Memory B cell (primary cell): ENCODE measurements around the gene CERS1.

Experiments used
- ATAC-seq: fragments of 150-1000 bp; cut with Tn5 transposase; 2 replicates; pipeline ENCODE4 v1.10.0; 2021; ENCODE audit warnings: low read depth, mild to moderate bottlenecking, moderate library complexity
- DNase-seq, 2 donors: peaks; one replicate each; pipeline ENCODE4 v3.0.0; 2022; ENCODE audit warnings: low spot score in 2 of 2
- H3K27ac Mint-ChIP-seq: one replicate; pipeline ENCODE4 v1.8.0; 2022; ENCODE audit warnings: mild to moderate bottlenecking, moderate library complexity, mixed read lengths
- H3K27me3 Mint-ChIP-seq: one replicate; pipeline ENCODE4 v1.8.0; 2022; ENCODE audit warnings: mixed read lengths
- H3K36me3 Mint-ChIP-seq: one replicate; pipeline ENCODE4 v1.8.0; 2022; ENCODE audit warnings: mild to moderate bottlenecking, mixed read lengths
- H3K4me1 Mint-ChIP-seq: one replicate; pipeline ENCODE4 v1.8.0; 2022; ENCODE audit warnings: mixed read lengths
- H3K4me3 Mint-ChIP-seq: one replicate; pipeline ENCODE4 v1.8.0; 2022; ENCODE audit warnings: mild to moderate bottlenecking, moderate library complexity, mixed read lengths
- H3K9me3 Mint-ChIP-seq: one replicate; pipeline ENCODE4 v1.8.0; 2022; ENCODE audit warnings: mixed read lengths

Gene CERS1, protein sequence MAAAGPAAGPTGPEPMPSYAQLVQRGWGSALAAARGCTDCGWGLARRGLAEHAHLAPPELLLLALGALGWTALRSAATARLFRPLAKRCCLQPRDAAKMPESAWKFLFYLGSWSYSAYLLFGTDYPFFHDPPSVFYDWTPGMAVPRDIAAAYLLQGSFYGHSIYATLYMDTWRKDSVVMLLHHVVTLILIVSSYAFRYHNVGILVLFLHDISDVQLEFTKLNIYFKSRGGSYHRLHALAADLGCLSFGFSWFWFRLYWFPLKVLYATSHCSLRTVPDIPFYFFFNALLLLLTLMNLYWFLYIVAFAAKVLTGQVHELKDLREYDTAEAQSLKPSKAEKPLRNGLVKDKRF

DNA sequence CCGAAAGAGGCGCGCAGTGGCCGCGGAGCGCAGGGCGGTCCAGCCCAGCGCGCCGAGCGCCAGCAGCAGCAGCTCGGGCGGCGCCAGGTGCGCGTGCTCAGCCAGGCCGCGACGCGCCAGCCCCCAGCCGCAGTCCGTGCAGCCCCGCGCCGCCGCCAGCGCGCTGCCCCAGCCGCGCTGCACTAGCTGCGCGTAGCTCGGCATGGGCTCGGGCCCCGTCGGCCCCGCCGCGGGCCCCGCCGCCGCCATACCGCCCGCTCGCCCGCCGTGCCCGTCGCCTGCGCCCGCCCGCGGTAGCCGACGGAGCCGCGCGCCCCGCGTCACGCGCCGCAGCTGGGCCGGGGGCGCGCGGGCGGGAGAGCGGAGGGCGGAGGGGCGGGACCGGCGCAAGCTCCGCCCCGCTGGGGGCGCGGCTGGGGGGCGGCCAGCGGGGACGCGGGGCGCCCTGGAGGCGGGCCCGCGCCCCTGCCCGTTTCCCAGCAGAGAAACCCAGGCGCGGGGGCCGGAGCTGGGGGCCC is at the start of gene CERS1:
Gene CERS1 (minus strand): TSS at position 335 of the 518 bp plus-strand sequence. CDS start 86 bp downstream, at position 249.
- Mint-ChIP-seq H3K4me1 (peaks cover 10% of the 10 kb centered on the region), H3K27me3 (peaks cover 19% of the 10 kb centered on the region), H3K36me3 (peaks cover 8% of the 10 kb centered on the region), H3K9me3 (no peaks in the 10 kb centered on the region), H3K4me3 (peak within 1 kb of the TSS; percentile 85), H3K27ac (no peak within 1 kb of the TSS)
- peak; percentile 34 for ATAC-seq
- no peak for DNase-seq

DNA sequence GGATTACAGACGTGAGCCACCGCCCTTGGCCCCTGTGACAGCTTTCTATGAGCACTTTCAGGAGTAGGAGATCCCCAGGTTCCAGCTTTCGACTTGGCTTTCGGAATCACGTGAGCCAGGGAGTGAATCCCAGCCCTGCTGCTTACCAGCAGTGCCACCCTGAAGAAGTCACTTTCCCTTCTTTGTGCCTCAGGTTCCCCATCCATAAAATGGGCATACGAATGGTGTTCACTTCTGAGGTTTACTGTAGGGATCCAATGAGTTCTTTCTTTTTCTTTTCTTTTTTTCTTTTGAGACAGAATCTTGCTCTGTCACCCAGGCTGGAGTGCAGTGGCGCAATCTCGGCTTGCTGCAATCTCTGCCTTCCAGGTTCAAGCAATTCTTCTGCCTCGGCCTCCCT is 49.3 kb upstream of the CERS1 start:
- H3K36me3 Mint-ChIP-seq, result no peaks in the 10 kb centered on the region
- H3K4me3 Mint-ChIP-seq, result no peak overlapping the region
- peaks cover 35% of the 10 kb centered on the region for H3K4me1 Mint-ChIP-seq
- DNase-seq (no peak), ATAC-seq (no peak)
- H3K27ac Mint-ChIP-seq, result no peak overlapping the region
- peaks cover 1% of the 10 kb centered on the region for H3K27me3 Mint-ChIP-seq
- H3K9me3 Mint-ChIP-seq, result no peaks in the 10 kb centered on the region

DNA sequence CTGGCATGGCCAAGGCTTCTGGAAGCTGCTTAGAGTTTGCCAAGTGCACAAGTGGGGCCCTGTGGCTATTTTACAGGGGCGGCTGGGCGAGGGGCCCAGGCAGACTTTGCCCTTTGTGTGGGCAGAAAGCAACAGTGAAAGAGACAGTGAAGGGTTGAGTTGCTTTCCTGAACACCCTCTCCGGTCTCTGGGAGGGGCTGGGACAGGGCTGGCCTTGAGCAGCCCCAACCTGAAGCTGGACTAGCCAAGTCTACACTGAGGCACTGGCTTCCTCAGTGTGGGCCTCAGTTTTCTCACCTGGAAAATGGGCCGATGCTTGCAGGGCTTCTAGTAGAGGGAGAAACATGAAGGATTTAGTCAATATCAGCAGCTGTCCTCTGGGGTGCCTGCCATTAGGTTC is 47.5 kb upstream of the CERS1 start:
- no peak for ATAC-seq
- H3K36me3 Mint-ChIP-seq, result no peaks in the 10 kb centered on the region
- peaks cover 4% of the 10 kb centered on the region for H3K27me3 Mint-ChIP-seq
- H3K9me3 Mint-ChIP-seq, result no peaks in the 10 kb centered on the region
- no peak for DNase-seq
- H3K27ac Mint-ChIP-seq, result no peak overlapping the region
- H3K4me1 Mint-ChIP-seq, result peaks cover 44% of the 10 kb centered on the region
- no peak overlapping the region for H3K4me3 Mint-ChIP-seq

DNA sequence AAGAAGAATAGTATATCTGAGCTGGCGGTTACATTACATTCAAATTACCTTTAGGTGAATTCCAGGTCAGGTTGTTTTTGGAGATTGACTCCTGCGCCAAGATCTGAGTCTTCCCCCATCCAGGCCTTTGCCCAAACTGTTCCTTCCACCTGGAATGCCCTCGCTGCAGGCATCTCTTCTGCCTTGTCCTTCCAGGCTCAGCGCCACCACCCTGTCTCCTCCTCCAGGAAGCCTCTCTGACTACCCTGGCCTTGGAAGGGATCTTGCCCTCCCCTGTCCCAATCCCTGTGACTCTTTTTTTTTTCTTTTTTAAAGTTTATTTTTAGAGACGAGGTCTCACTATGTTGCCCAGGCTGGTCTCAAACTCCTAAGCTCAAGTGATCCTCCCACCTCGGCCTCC is 46.7 kb upstream of the CERS1 start:
- Mint-ChIP-seq H3K4me1 (peaks cover 39% of the 10 kb centered on the region), H3K36me3 (no peaks in the 10 kb centered on the region), H3K27ac (no peak overlapping the region), H3K9me3 (no peaks in the 10 kb centered on the region), H3K4me3 (peak overlapping the region; percentile 81), H3K27me3 (peaks cover 3% of the 10 kb centered on the region)
- ATAC-seq (no peak), DNase-seq (no peak)

DNA sequence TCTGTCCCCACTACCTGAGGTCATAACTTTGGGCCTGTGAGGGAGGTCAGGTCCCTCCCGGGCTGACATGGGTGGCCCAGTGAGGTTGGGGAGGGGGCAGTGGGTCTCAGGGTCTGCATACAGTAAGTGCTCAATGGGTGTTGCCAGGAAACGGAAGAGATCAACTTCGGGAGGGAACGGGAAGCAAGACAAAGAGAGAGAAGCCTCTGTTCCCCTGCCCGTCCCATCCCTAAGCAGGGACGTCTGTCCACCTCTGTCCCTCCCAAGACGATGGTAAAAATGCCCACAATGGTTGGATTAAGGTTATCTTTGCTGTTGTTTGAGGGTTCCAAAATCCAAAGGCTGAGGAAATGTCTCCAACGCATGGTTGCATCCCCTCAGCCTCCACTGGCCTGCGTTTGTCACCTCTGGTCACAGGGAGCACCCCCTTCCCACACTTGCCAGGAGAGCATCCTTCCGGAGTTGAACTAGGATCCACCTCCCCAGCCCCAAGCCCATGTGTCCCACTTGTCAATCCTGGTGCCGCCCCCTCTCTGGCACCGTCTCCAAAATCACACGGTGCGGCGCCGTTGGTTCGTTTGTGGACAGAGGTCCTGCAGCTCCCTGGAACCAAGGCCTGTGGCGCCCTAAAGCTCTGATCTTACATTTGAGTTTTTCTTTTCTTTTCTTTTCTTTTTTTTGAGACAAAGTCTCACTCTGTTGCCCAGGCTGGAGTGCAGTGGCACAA is 45.8 kb upstream of the CERS1 start:
- Mint-ChIP-seq H3K27ac (peak overlapping the region; percentile 60), H3K9me3 (no peaks in the 10 kb centered on the region), H3K27me3 (peaks cover 3% of the 10 kb centered on the region), H3K4me1 (peaks cover 36% of the 10 kb centered on the region), H3K4me3 (peak overlapping the region; percentile 81), H3K36me3 (peaks cover 2% of the 10 kb centered on the region)
- no peak for DNase-seq
- no peak for ATAC-seq

DNA sequence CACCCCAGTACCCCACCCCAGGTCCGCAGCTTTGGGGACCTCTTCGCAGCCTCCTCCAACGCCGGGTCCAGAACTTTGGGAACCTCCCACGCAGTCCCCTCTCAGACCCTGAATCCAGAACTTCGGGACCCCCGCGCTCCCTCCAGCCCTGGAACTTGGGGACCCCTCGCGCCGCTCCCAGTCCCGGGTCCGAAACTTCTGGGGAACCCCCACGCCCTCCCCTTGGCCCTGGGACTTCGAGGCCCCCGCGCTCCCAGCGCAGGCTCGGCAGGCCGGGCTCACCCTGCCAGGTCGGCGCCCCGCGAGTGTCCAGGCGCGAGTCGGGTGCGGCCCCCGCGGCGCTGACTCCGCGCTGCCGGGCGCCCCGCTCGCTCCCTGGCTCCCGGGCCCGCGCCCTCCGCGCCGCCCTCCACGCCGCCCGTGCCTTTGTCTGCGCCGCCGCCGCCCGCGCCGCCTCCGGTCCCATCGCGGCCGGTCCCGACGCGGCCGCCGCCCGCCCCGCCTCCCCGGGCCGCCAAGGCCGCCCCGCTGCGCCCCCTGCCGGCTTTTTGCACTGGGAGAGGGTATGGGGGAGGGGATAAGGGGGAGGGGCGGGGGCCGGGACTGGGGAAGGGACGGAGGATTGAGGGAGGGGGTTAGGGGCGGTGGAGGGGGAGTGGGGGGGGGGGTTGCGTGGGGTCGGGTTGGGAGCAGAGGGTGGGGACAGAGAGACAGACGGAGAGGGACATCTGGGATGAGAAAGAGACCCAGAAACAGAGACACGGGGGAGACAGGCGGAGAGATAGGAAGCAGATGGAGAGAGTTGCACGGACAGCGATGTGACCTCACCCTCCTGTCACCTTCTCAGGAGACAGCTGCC is 45.0 kb upstream of the CERS1 start, which contains the start of gene HOMER3:
Gene HOMER3 (minus strand): TSS at position 449 of the 859 bp plus-strand sequence. CDS start 2,235 bp downstream, outside the sequence.
- H3K9me3 Mint-ChIP-seq, result no peaks in the 10 kb centered on the region
- peaks cover 2% of the 10 kb centered on the region for H3K36me3 Mint-ChIP-seq
- H3K27ac Mint-ChIP-seq, result peak within 1 kb of the TSS; percentile 70
- peaks cover 3% of the 10 kb centered on the region for H3K27me3 Mint-ChIP-seq
- DNase-seq (peak; percentile 79), ATAC-seq (peak; percentile 93)
- H3K4me1 Mint-ChIP-seq, result peaks cover 31% of the 10 kb centered on the region
- H3K4me3 Mint-ChIP-seq, result peak within 1 kb of the TSS; percentile 84

DNA sequence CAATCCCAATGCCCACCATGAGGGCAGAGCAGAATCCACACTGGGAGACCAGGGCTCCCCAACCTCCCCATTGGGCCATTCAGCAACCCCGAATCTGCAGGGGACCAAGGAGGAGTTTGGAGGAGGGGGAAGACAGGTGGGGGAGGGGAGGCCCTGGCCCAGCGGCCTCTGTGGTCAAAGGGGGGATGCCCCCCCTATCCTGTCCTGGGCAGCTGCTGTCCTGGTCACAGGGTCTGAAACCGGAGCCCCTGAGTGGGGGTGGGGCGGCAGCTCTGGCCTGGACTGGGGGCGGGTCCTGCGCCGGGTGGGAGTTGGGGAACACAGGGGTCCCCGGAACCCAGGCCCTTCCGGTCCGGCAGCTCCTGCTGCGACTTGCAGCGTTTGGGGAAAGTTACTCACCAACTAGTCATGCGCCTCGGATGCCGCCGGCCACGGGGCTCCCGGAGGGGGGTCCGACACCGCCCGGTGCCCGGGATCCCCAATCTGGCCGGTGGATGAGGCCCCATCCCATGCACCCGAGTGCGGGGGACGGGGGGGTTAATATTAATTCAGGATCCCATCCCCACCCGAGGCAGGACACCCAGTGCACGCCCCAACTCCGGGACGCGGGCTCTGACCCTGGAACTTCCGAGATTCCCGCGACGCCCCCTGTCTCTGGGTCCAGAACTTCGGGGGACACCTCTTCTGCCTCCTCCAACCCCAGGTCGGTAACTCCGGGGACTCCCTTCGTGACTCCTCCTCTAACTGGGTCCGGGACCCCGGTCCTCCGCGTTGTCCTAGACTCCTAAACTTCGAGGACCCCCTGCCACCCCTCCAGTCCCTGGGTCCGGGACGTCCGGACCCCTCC is 44.2 kb upstream of the CERS1 start:
- peak overlapping the region; percentile 84 for H3K4me3 Mint-ChIP-seq
- ATAC-seq, result peak; percentile 5
- peaks cover 3% of the 10 kb centered on the region for H3K27me3 Mint-ChIP-seq
- no peaks in the 10 kb centered on the region for H3K9me3 Mint-ChIP-seq
- H3K36me3 Mint-ChIP-seq, result peaks cover 2% of the 10 kb centered on the region
- H3K4me1 Mint-ChIP-seq, result peaks cover 30% of the 10 kb centered on the region
- no peak for DNase-seq
- peak overlapping the region; percentile 70 for H3K27ac Mint-ChIP-seq

DNA sequence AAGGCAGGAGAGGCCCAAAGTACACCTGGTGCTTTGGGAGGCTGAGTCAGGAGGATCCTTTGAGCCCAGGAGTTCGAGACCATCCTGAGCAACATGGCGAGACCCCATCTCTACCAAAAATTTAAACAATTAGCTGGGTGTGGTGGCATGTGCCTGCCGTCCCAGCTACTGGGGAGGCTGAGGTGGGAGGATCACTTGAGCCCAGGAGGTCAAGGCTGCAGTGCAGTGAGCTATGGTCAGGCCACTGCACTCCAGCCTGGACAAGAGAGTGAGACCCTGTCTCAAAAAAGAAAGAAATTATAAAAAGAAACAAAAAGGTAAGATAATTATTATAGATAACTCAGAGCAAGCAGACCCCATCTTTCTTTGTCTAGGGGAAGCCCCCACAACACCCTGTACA is 43.2 kb upstream of the CERS1 start:
- H3K27me3 Mint-ChIP-seq, result peaks cover 3% of the 10 kb centered on the region
- H3K4me3 Mint-ChIP-seq, result peak overlapping the region; percentile 64
- no peak for DNase-seq
- H3K4me1 Mint-ChIP-seq, result peaks cover 25% of the 10 kb centered on the region
- no peaks in the 10 kb centered on the region for H3K9me3 Mint-ChIP-seq
- H3K27ac Mint-ChIP-seq, result no peak overlapping the region
- H3K36me3 Mint-ChIP-seq, result peaks cover 2% of the 10 kb centered on the region
- ATAC-seq, result no peak

DNA sequence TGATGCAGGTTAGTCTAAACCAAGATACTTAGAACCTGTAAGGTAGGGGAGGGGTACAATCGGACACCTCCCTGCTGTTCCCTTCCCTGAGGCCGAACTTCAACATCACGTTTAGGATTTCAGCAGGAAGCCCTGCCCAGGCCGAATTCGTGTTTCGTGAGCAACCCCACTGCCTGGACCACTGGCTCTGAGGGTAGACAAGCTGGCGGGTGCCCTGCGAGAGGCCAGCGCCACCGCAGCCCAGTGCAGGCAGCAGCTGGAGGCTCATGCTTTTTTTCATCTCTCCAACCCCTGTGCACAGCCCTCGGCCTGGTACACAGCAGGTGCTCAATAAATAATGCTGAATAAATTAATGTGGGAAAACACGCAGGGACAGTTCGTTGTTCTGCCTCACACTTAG is 37.3 kb upstream of the CERS1 start:
- no peak overlapping the region for H3K4me3 Mint-ChIP-seq
- H3K27me3 Mint-ChIP-seq, result peaks cover 2% of the 10 kb centered on the region
- H3K36me3 Mint-ChIP-seq, result peaks cover 5% of the 10 kb centered on the region
- no peaks in the 10 kb centered on the region for H3K9me3 Mint-ChIP-seq
- peaks cover 6% of the 10 kb centered on the region for H3K4me1 Mint-ChIP-seq
- ATAC-seq, result no peak
- H3K27ac Mint-ChIP-seq, result no peak overlapping the region
- DNase-seq, result no peak

DNA sequence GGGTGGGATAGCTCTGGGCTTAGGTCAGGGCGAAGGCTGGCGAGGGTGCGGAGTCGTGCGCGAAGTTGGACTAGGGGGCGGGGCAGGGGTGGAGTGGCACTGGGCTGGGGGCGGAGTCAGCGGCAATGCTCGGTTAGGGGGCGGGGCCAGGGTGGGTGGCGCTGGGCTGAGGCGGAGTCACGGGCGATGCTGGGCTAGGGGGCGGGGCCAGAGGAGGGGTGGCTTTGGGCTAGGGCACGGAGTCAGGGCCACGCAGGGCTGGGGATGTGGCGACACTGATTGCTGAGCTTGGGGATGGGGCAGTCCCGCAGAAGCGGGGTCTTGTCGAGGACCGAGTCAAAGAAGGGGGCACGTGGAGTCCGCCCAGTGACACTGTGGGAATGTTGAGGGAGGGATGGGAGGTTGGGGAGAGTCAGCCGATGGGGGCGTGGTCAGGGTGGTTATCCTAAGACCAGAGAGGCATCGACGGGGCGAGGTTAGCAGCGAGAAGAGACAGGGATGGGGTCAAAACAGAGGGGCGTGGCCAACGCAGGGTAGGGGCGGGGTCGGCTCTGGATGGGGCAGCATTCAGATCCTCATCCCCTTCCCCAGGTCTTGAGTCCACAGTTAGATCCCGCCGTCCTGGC is 36.4 kb upstream of the CERS1 start:
- no peaks in the 10 kb centered on the region for H3K9me3 Mint-ChIP-seq
- peak overlapping the region; percentile 83 for H3K4me3 Mint-ChIP-seq
- H3K4me1 Mint-ChIP-seq, result peaks cover 6% of the 10 kb centered on the region
- peaks cover 2% of the 10 kb centered on the region for H3K27me3 Mint-ChIP-seq
- peak; percentile 68 to 71 for DNase-seq
- H3K27ac Mint-ChIP-seq, result no peak overlapping the region
- peaks cover 3% of the 10 kb centered on the region for H3K36me3 Mint-ChIP-seq
- peak; percentile 96 for ATAC-seq

DNA sequence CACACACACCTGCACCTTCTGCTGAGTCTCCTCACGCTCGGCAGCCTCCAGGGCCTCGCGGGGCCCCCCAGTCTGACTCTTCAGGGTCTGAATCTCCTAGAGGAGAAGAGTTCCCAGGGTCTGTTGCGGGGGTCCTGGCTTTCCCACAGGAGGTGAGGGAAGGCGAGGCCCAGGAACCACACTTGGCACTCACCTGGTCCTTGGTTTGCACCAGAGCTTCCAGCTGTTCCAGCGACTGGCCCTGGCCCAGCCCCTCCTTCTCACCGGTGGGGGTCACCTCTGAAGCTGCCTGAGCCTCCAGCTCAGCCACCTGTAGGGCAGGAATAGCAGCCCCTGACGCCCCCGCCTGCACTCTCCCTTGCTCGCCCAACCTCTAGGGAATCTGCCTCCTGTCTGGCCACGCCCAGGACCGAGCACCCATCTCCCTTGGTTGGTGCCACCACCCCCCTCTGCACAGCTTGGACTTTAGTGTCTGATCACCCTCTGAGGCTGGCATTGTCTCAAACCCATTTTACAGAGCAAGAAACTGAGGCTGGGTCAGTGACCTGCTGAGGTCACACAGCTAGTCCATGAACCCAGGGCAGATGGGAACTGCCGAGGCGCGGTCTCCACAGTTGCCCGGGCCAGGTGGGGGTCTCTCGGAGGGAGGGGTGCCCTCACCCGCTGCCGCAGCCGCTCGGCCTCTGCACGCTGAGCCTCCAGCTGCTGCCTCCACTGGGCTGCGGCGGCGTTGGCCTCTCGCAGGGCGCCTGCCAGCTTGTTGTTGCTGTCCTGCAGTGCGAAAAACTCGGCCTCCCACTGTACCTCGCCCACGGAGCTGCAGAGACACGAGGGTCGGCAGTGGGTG is 35.6 kb upstream of the CERS1 start:
- DNase-seq (no peak), ATAC-seq (no peak)
- no peaks in the 10 kb centered on the region for H3K9me3 Mint-ChIP-seq
- peak overlapping the region; percentile 24 for H3K4me3 Mint-ChIP-seq
- peaks cover 3% of the 10 kb centered on the region for H3K36me3 Mint-ChIP-seq
- peaks cover 2% of the 10 kb centered on the region for H3K27me3 Mint-ChIP-seq
- peaks cover 6% of the 10 kb centered on the region for H3K4me1 Mint-ChIP-seq
- no peak overlapping the region for H3K27ac Mint-ChIP-seq

DNA sequence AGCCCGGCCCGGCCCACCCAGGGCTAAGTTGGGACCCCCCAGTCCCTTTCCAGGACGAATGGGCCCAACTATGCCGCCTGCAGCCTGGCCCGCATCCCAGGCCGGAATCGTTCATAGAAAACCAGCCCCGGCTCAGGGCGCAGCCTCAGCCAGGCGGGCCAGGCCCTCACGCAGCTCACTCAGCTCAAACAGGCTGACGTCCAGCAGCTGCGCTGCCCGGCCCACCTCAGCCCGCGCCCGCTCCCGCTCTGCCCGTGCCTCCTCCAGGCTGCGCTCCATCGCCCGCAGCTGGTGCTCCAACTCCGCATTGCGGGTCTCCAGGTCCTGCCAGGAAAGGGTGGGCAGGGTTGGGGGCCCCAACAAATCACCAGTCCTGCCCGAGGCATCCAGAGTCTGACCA is 33.4 kb upstream of the CERS1 start:
- ATAC-seq (no peak), DNase-seq (no peak)
- Mint-ChIP-seq H3K27me3 (peaks cover 2% of the 10 kb centered on the region), H3K4me3 (no peak overlapping the region), H3K4me1 (peaks cover 6% of the 10 kb centered on the region), H3K9me3 (no peaks in the 10 kb centered on the region), H3K36me3 (peaks cover 10% of the 10 kb centered on the region), H3K27ac (no peak overlapping the region)
